Measurements from ENCODE around the gene MYO1B.

The MYO1B gene

DNA sequence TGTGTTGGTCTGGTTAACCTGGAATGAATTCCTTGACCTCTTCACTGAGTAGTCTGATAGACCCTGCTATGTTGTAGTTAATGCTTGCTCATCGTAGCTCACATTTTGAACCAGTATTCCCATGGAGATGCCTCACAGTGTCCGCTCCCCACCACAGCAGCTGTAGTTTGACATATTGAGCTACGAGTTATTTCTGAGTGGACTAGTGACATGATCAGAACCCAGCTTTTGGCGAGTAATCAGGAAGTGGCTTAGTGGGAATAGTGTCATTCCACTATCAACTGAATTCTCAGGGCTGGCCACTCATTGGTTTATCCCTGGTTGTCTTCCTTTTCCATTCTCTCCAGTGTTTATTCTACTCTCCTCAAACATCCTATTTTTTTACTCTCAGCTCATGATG, 102.7 kb downstream of the MYO1B start:
- Mint-ChIP-seq H3K4me1 (ENCODE audit: low read depth) (peaks cover 6% of the 10 kb centered on the region), H3K27ac (no peak overlapping the region), H3K27me3 (no peaks in the 10 kb centered on the region), H3K9me3 (no peaks in the 10 kb centered on the region), H3K4me3 (no peak overlapping the region), H3K36me3 (ENCODE audit: low read depth) (no peaks in the 10 kb centered on the region)
- intact Hi-C loops (cut with micrococcal nuclease) = no loop called here

DNA sequence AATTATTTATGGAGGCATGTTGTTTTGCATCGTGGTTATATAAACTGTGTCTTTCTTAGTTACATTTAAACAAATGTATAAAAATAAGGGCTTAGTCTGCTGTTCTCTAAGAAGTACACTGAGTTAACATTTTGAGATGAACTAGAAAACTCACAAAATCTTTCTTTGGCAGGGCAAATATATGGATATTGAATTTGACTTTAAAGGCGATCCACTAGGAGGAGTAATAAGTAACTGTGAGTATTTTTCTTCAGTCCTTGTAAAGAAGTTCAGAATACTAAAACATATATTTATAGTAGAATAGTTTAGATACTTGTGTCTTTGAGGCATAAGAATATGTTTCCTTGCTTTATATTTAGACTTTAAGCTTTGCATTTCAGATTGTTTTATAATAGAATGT, 104.8 kb downstream of the MYO1B start:
- Mint-ChIP-seq H3K27me3 (no peaks in the 10 kb centered on the region), H3K4me3 (no peak overlapping the region), H3K4me1 (ENCODE audit: low read depth) (peaks cover 6% of the 10 kb centered on the region), H3K9me3 (no peaks in the 10 kb centered on the region), H3K27ac (no peak overlapping the region), H3K36me3 (ENCODE audit: low read depth) (no peaks in the 10 kb centered on the region)
- intact Hi-C loops (cut with micrococcal nuclease) = no loop called here

DNA sequence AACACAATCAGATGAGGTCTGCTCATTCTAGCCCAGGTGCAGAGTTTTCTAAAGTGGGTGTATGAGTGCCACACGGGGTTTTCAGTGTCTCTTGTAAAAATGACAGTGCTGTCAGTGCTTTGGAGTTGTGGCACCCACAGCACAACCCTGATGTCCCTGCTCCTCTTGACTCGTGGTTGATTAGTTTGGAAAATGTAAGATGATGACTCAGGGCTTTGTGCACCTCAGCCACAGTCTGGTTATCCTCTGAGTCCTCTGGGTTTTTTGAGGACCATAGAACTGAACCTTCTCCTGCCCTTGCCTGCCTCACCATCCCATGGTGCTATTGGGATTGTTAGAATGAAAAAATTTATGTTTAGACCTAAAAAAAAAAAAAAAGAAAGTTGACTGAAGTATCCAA, 105.6 kb downstream of the MYO1B start:
- no peak overlapping the region for H3K27ac Mint-ChIP-seq
- H3K27me3 Mint-ChIP-seq = no peaks in the 10 kb centered on the region
- no peaks in the 10 kb centered on the region for H3K36me3 Mint-ChIP-seq (ENCODE audit: low read depth)
- H3K4me1 Mint-ChIP-seq (ENCODE audit: low read depth) = peaks cover 6% of the 10 kb centered on the region
- H3K4me3 Mint-ChIP-seq = no peak overlapping the region
- intact Hi-C loops (cut with micrococcal nuclease) = no loop called here
- H3K9me3 Mint-ChIP-seq = no peaks in the 10 kb centered on the region

DNA sequence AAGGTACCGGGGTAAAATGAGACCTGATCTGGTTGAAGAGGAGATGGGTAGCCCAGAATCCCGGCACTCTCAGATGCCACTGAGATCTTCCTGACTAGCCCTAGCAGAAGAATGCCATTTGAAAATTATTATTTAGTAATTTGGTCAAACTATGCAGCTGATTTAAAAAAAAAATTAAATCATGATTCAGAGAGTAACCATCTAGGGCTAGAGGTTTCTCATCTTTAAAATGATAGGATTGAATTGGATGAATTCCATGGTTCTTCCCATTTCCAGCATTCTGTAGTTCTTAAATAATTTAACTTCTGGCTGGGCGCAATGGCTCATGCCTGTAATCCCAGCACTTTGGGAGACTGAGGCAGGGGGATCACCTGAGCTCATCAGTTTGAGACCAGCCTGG, 106.1 kb downstream of the MYO1B start:
- H3K9me3 Mint-ChIP-seq = no peaks in the 10 kb centered on the region
- intact Hi-C loops (cut with micrococcal nuclease) = no loop called here
- no peaks in the 10 kb centered on the region for H3K27me3 Mint-ChIP-seq
- H3K27ac Mint-ChIP-seq = no peak overlapping the region
- no peaks in the 10 kb centered on the region for H3K36me3 Mint-ChIP-seq (ENCODE audit: low read depth)
- H3K4me1 Mint-ChIP-seq (ENCODE audit: low read depth) = peaks cover 6% of the 10 kb centered on the region
- H3K4me3 Mint-ChIP-seq = no peak overlapping the region

DNA sequence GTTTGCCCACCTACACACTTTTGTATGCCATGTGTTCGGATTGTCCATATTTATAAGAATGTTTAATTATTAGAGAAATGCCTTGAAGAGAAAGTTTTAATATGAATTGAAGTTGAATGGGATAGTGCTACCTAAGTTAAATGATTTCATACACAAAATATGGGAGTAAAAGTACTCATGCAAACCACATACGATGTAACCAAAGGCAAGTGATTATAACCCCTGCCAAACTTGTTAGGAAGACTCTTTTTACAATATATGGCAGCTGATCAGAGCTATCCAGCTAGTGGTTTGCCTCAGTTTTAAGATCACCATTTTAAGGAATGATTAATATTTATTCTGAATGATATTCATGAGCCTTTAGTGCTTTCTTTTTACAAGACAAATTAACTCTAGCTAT, 106.7 kb downstream of the MYO1B start:
- H3K4me1 Mint-ChIP-seq (ENCODE audit: low read depth) = peaks cover 6% of the 10 kb centered on the region
- H3K4me3 Mint-ChIP-seq = no peak overlapping the region
- H3K9me3 Mint-ChIP-seq = no peaks in the 10 kb centered on the region
- no peaks in the 10 kb centered on the region for H3K27me3 Mint-ChIP-seq
- H3K27ac Mint-ChIP-seq = no peak overlapping the region
- no peaks in the 10 kb centered on the region for H3K36me3 Mint-ChIP-seq (ENCODE audit: low read depth)
- intact Hi-C loops (cut with micrococcal nuclease) = no loop called here

DNA sequence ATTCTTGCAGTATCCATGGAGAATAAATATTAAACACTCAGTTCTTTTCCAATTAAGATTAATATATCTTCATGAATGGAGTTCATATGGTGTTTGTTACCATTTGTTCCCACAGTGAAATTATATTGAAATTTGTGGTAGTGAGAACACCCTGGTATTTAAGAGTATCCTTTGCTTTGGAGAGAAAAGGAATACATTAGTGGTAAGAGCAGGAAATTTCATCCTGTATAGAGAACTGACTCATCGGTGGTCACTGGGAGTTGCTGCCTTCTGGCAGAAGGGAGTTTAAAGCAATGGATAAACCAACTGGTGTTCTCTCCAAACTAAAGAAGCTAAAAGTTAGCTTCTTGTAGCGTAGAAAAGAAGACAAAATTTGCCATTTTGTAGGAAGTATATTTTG, 107.3 kb downstream of the MYO1B start:
- Mint-ChIP-seq H3K4me1 (ENCODE audit: low read depth) (peaks cover 6% of the 10 kb centered on the region), H3K9me3 (no peaks in the 10 kb centered on the region), H3K4me3 (no peak overlapping the region), H3K36me3 (ENCODE audit: low read depth) (no peaks in the 10 kb centered on the region), H3K27me3 (no peaks in the 10 kb centered on the region), H3K27ac (no peak overlapping the region)
- intact Hi-C loops (cut with micrococcal nuclease) = no loop called here

DNA sequence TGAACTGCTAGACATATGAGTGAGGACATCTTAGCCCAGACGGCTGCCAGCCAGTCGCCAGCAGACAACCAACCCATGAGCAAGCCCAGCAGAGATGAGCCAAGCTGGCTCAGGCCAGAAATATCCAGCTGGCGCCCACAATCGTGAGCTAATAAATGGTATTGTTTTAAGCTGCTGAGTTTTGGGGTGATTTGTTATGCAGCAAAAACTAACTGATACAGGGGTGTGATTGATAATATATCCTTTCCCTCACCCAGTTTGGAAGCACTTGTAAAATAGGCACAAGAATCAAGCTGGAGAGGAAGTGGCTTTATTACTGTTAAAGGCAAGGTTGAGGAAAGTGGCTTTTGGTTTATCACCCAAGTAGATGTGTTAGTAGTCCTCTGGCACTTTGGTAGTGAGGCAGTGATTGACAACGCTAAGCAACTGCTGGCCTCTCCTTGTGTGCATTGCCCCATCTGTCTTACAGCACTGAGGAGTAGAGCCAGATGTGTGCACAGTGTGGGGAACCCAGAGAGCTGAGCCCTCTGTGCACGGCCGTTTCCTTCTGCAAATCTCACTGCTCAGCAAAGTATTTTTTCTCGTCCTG, 110.1 kb downstream of the MYO1B start:
- Mint-ChIP-seq H3K36me3 (ENCODE audit: low read depth) (no peaks in the 10 kb centered on the region), H3K27ac (no peak overlapping the region)
- intact Hi-C loops (cut with micrococcal nuclease) = no loop called here

DNA sequence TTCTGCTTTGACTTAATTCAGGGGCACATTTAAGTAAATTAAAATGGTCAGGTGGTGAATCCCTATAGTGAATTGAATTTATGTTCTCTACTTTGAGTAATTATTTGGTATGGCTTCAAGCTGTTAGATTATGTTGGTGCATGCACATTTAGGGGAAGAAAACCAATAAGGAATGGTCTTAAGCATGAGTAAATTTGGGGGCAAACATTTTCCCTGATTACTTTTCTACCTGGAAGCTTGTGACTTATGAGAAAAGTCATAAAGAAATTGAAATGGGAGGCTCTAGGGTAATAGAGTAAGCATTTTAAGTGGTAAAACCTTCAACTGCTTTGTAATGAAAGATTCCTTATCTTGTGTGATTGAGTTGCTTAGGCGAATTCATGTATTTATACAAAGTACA, 112.5 kb downstream of the MYO1B start:
- Mint-ChIP-seq H3K9me3 (no peaks in the 10 kb centered on the region), H3K36me3 (ENCODE audit: low read depth) (no peaks in the 10 kb centered on the region), H3K27ac (no peak overlapping the region)

More for the DNA sequence above, 110.1 kb downstream of the MYO1B start:
- no peaks in the 10 kb centered on the region for H3K4me1 Mint-ChIP-seq (ENCODE audit: low read depth)
- no peak overlapping the region for H3K4me3 Mint-ChIP-seq
- H3K9me3 Mint-ChIP-seq = no peaks in the 10 kb centered on the region
- H3K27me3 Mint-ChIP-seq = no peaks in the 10 kb centered on the region

DNA sequence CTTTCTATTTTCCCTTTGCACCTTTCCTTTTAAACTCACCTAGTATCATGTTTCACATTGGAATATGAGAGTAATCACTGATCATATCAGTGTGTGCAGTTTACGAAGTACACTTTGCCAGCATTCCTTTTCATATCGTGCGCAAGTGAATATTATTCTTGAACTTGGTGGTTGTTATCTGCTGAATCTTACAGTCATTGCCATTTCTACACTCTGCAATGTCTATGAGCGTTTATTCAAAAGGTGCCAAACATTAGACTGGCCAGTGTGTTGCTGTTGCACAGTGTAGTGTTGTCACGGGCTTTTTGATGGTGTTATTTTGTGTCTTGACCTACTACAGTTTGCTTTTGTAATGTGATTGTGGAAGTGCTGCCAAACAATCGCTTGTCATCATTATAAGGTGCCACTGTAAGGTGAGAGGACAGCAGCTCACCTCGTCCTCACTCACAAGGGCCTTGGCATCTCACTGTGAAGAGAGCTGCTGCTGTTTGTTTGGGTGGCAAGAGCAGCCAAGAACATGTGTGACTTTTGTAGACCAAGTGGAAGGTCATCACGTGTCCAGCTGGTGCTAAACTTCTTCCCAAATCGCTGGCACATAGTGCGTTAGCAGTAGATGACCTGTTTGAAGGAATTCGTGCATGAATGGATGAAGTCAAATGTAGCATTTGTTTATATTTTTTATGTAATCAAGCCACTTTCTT, 113.3 kb downstream of the MYO1B start:
- intact Hi-C loops (cut with micrococcal nuclease) = no loop called here
- Mint-ChIP-seq H3K36me3 (ENCODE audit: low read depth) (no peaks in the 10 kb centered on the region), H3K27ac (no peak overlapping the region), H3K9me3 (no peaks in the 10 kb centered on the region), H3K4me1 (ENCODE audit: low read depth) (no peaks in the 10 kb centered on the region), H3K27me3 (no peaks in the 10 kb centered on the region), H3K4me3 (no peak overlapping the region)

More for the DNA sequence above, 112.5 kb downstream of the MYO1B start:
- Mint-ChIP-seq H3K4me1 (ENCODE audit: low read depth) (no peaks in the 10 kb centered on the region), H3K27me3 (no peaks in the 10 kb centered on the region), H3K4me3 (no peak overlapping the region)
- intact Hi-C loops (cut with micrococcal nuclease) = no loop called here

DNA sequence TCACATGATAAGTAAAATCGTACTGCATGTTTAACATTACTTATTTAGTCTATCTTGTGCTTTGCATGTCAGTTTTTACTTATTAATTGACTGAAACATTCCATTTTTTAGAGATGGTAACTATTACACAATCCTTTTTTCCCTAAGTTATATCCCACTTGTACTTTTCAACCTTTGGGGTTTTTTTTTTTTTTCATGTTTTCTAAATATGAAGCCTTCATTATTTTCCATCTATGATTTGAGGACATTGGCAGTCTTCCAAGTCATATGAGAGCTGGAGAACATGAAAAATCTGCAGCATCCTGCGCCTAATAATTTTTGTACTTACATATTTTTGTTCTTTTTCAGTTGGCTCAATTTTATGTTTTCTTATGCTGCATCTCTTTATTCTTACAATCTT, 113.9 kb downstream of the MYO1B start:
- Mint-ChIP-seq H3K27me3 (no peaks in the 10 kb centered on the region), H3K4me3 (no peak overlapping the region), H3K36me3 (ENCODE audit: low read depth) (no peaks in the 10 kb centered on the region), H3K9me3 (no peaks in the 10 kb centered on the region), H3K4me1 (ENCODE audit: low read depth) (no peaks in the 10 kb centered on the region), H3K27ac (no peak overlapping the region)
- intact Hi-C loops (cut with micrococcal nuclease) = no loop called here

DNA sequence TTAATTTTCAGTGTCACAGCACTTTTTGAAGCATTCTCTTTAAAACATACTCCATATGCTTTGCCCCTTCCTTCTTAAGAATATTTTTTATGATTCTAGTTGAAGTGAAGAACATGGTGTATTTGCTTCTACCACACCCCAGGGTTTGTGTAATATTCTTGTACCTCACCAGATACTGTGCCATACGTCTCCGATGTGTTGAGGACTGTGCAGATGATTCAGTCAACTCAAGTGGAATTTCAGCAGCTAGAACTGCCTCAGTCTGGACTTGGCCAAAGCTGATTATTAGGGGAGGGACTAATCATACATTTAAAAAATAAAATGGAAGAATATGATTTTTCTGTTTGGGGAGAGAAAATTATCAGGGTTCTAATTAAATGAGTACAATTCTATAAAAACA, 115.7 kb downstream of the MYO1B start:
- Mint-ChIP-seq H3K27ac (no peak overlapping the region), H3K4me1 (ENCODE audit: low read depth) (no peaks in the 10 kb centered on the region), H3K36me3 (ENCODE audit: low read depth) (no peaks in the 10 kb centered on the region), H3K4me3 (no peak overlapping the region), H3K9me3 (no peaks in the 10 kb centered on the region), H3K27me3 (no peaks in the 10 kb centered on the region)
- intact Hi-C loops (cut with micrococcal nuclease) = no loop called here

DNA sequence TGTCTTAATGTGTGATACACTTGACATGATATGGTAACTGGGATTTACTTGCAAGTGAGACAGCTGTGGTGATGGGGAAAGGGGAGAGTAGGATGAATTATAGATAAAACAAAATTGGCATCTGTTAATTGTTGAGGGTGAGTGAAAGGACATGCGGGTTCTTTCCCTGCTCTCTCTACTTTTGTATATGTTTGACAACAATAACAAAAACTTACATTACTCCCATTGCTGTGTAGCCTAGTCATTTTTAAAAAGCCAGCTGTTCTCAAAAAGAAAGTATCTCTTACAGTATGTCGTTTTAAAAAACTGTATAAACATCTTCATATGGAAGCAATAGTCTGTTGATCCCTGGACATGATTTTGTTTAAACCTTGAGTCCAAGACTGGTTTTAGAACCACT, 117.6 kb downstream of the MYO1B start:
- Mint-ChIP-seq H3K4me1 (ENCODE audit: low read depth) (no peaks in the 10 kb centered on the region), H3K27ac (no peak overlapping the region), H3K4me3 (no peak overlapping the region), H3K27me3 (no peaks in the 10 kb centered on the region), H3K9me3 (no peaks in the 10 kb centered on the region), H3K36me3 (ENCODE audit: low read depth) (no peaks in the 10 kb centered on the region)
- intact Hi-C loops (cut with micrococcal nuclease) = no loop called here

DNA sequence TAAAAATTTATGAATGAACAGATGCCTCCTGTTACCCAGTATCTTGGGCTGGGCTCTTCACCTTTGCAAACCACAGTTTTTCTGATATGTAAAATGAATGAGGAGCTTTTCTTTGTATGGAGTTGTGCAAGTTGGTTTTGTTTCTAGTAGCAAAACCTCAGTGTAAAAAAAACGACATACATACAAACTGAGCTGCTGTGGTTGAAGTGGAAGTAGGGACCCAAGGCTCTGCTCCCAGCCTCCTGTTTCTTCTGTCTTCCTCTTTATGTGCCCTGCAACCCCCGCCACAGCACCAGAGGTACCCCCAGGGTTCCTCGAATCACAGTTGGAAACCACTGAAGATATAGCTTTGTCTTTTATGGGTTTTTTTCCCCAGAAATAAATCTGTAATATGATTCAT, 118.1 kb downstream of the MYO1B start:
- Mint-ChIP-seq H3K36me3 (ENCODE audit: low read depth) (no peaks in the 10 kb centered on the region), H3K27ac (no peak overlapping the region), H3K4me1 (ENCODE audit: low read depth) (no peaks in the 10 kb centered on the region), H3K9me3 (no peaks in the 10 kb centered on the region), H3K27me3 (no peaks in the 10 kb centered on the region), H3K4me3 (no peak overlapping the region)
- intact Hi-C loops (cut with micrococcal nuclease) = no loop called here

DNA sequence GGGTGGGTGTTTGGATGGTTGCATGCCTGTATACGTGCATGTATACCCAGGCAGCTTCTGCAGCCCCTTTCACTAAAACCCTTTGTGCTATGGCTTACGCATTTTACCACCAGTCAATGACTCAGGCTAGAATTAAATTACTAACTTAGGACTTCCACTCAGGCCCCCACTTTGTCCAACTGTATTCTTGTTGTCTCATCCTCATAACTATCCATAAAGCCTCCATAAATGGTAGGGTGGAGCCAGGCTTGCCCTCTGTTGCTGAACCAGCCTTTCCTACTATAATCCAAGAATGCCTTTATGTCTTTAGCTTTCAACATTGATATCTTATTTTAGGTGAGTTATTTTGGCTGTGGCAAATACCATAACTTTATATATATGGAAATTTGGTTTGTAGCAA, 119.9 kb downstream of the MYO1B start:
- H3K27ac Mint-ChIP-seq = no peak overlapping the region
- no peaks in the 10 kb centered on the region for H3K9me3 Mint-ChIP-seq
- H3K4me3 Mint-ChIP-seq = no peak overlapping the region
- intact Hi-C loops (cut with micrococcal nuclease) = no loop called here
- no peaks in the 10 kb centered on the region for H3K27me3 Mint-ChIP-seq
- H3K36me3 Mint-ChIP-seq (ENCODE audit: low read depth) = no peaks in the 10 kb centered on the region
- no peaks in the 10 kb centered on the region for H3K4me1 Mint-ChIP-seq (ENCODE audit: low read depth)

DNA sequence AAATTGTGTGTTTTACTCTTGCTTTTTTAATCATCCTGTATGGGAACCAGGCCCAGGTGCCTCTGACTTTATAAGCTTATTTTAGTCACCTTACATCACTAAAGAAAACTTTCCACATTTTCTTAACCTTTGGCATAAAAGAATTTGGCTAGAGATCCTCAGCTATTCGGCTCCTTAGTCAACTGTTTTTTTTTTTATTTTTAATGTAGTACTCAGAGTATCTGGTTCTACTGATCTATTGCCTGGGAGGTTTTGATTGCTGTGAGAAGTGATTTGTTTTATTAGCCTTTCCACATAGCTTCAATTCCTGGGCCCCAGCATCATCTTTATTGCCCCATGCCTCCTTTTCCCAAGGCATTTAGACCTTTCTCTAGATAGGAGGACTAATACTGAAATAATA, 121.0 kb downstream of the MYO1B start:
- Mint-ChIP-seq H3K4me3 (no peak overlapping the region), H3K27ac (no peak overlapping the region), H3K9me3 (no peaks in the 10 kb centered on the region), H3K4me1 (ENCODE audit: low read depth) (no peaks in the 10 kb centered on the region), H3K27me3 (no peaks in the 10 kb centered on the region), H3K36me3 (ENCODE audit: low read depth) (no peaks in the 10 kb centered on the region)
- intact Hi-C loops (cut with micrococcal nuclease) = no loop called here
